ENCODE results near the gene CORIN.
"Not testable (repeated sequence)": the region's sequence is repeated elsewhere in the genome, so short reads cannot be mapped to it uniquely, and the experiment has no call there.

The CORIN gene

GRCh38 chr4:47553329-47554125, 284.3 kb downstream of the CORIN start:
- DNase-seq, result no peak

- DNase-seq, result peak; percentile 74
These were observed 286.2 kb downstream of the CORIN start for GRCh38 chr4:47551682-47552081.

DNA sequence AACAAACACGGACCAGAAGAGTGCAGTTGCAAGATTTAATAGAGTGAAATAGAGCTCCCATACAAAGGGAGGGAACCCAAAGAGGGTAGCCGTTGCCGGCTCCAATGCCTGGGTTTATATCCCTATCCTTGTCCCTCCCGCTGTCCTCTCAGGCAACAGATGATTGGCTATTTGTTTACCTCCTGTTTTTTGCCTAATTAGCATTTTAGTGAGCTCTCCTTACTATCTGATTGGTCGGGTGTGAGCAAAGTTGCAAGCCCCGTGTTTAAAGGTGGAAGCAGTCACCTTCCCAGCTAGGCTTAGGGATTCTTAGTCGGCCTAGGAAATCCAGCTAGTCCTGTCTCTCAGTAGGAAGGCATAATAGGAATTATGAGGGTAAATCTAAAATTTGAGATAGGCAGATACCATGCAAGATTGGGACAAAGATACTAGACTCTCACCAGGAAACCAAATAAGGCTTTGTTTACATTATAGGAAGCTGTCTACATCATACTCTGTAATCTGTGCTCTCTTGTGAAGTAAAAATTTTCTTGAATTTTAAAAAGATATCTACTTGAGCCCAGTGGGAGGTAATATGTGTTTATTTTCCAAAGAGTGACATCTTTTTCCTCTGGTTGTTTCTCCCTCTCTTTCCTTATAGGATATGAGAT, 286.8 kb downstream of the CORIN start:
- no peak for DNase-seq

- DNase-seq, result not testable (repeated sequence)
These were observed 287.5 kb downstream of the CORIN start for GRCh38 chr4:47550357-47550756.
